Stimulated activated CD4-positive, alpha-beta T cell treated with anti-CD3 and anti-CD28 coated beads, Interleukin-15, amount 100 ng/mL, for 48 hours (primary cell): ENCODE measurements around the gene SERPINA5.

Experiments used
- DNase-seq, 2 donors: peaks; one replicate each; pipeline ENCODE4 v3.0.0-alpha.2; 2020; ENCODE audit warnings: low read depth in 2 of 2

SERPINA5 gene

GRCh38 chr14:94581127-94581999 lies at the start of gene SERPINA5:
TSS of gene SERPINA5 (plus strand) at chr14:94581426. CDS start at chr14:94587363, 5,937 bp downstream.
- DNase-seq: no peak

GRCh38 chr14:94532447-94532846 lies 48.8 kb upstream of the SERPINA5 start:
- DNase-seq: no peak

GRCh38 chr14:94535506-94535905 lies 45.7 kb upstream of the SERPINA5 start:
- no peak for DNase-seq

- no peak for DNase-seq
These were observed 44.4 kb upstream of the SERPINA5 start for GRCh38 chr14:94536836-94537235.

GRCh38 chr14:94538070-94538740 lies 43.0 kb upstream of the SERPINA5 start:
- no peak for DNase-seq

- no peak for DNase-seq
These were observed 42.0 kb upstream of the SERPINA5 start for GRCh38 chr14:94539181-94539580.

- DNase-seq: no peak
These were observed 41.0 kb upstream of the SERPINA5 start for GRCh38 chr14:94540031-94540794.

GRCh38 chr14:94541234-94541975 lies 39.8 kb upstream of the SERPINA5 start:
- no peak for DNase-seq

GRCh38 chr14:94542111-94542810 lies 39.0 kb upstream of the SERPINA5 start:
- no peak for DNase-seq

GRCh38 chr14:94542811-94543440 lies 38.3 kb upstream of the SERPINA5 start:
- no peak for DNase-seq

- no peak for DNase-seq
These were observed 37.6 kb upstream of the SERPINA5 start for GRCh38 chr14:94543449-94544124.

GRCh38 chr14:94544726-94545125 lies 36.5 kb upstream of the SERPINA5 start:
- DNase-seq: no peak

- DNase-seq: no peak
These were observed 35.9 kb upstream of the SERPINA5 start for GRCh38 chr14:94545131-94545841.

GRCh38 chr14:94547151-94547680 lies 34.0 kb upstream of the SERPINA5 start:
- no peak for DNase-seq

GRCh38 chr14:94547726-94548125 lies 33.5 kb upstream of the SERPINA5 start:
- DNase-seq: no peak

- DNase-seq: no peak
These were observed 32.9 kb upstream of the SERPINA5 start for GRCh38 chr14:94548131-94548998.

- peak; percentile 22 to 57 for DNase-seq
These were observed 31.9 kb upstream of the SERPINA5 start for GRCh38 chr14:94548999-94549985.
